A549 (cell line): ENCODE results near the gene EIF3A. TPM values are rescaled to one million over a fixed set of nuclear protein-coding genes. Genes with fewer than 3 reads are reported as not detected.

Experiments used
- ATAC-seq, 2 experiments: fragments of 200-7000 bp in 1 of 2; fragments of >200 bp in 1 of 2; cut with Nextera tagmentation in 1 of 2; cut with Tn5 transposase in 1 of 2; 3 replicates each; pipeline versions ENCODE4 v1.8.0 to v1.9.1; 2018 to 2020; ENCODE audit warnings: mild to moderate bottlenecking in 1 of 2, moderate library complexity in 1 of 2
- CTCF ChIA-PET: fragments of 300-600 bp; sonication (Branson Sonifier 250); formaldehyde crosslinking; extraction: SDS; loops from one replicate; lab custom pipeline; 2021; ENCODE audit warnings: antibody characterized with exemption, inconsistent platforms; lab: Yijun Ruan, JAX
- POLR2A ChIA-PET: fragments of 350-600 bp; formaldehyde crosslinking; extraction: SDS; loops from one replicate; lab custom pipeline; 2021; ENCODE audit warnings: antibody characterized with exemption, inconsistent platforms; lab: Yijun Ruan, JAX
- DNase-seq, 2 experiments: peaks; one replicate each; pipeline versions ENCODE4 v3.0.0 to v3.0.0-alpha.2; 2011 to 2016; ENCODE audit warnings: low read depth in 1 of 2, low spot score in 1 of 2
- FAIRE-seq: peaks from 2 replicates; lab custom pipeline; 2011; peaks lifted over from hg19 to GRCh38; lab: Jason Lieb, UNC
- H3K27ac ChIP-seq, 2 experiments: fragments of >200 bp; sonication (Bioruptor Twin); formaldehyde crosslinking; 3 replicates each; pipeline ENCODE4 v1.5.1; 2016 to 2017
- H3K4me1 ChIP-seq: fragments of >200 bp; sonication (Bioruptor Twin); formaldehyde crosslinking; 3 replicates; pipeline ENCODE4 v1.6.1; 2016
- H3K4me2 ChIP-seq: fragments of >200 bp; sonication (Bioruptor Twin); formaldehyde crosslinking; 3 replicates; pipeline ENCODE4 v1.6.1; 2016
- H3K4me3 ChIP-seq: fragments of >200 bp; sonication (Bioruptor Twin); formaldehyde crosslinking; 3 replicates; pipeline ENCODE4 v1.5.1; 2016
- H3K9me3 ChIP-seq: fragments of >200 bp; sonication (Bioruptor Twin); formaldehyde crosslinking; 3 replicates; pipeline ENCODE4 v1.6.1; 2016
- ATOH8 ChIP-seq: fragments of 250-450 bp; sonication (Bioruptor Pico); IDR thresholded peaks from 2 replicates; pipeline ENCODE4 v1.5.0; 2020; ENCODE audit warnings: low read depth, mild to moderate bottlenecking, moderate library complexity
- BCL3 ChIP-seq: fragments of >200 bp; sonication (Bioruptor Twin); formaldehyde crosslinking; IDR thresholded peaks from 3 replicates; pipeline ENCODE4 v1.6.1; 2016
- CBX8 ChIP-seq: fragments of 200-600 bp; sonication (generic); IDR thresholded peaks from 2 replicates; pipeline ENCODE4 v1.6.1; 2016
- CHD4 ChIP-seq: fragments of 200-600 bp; sonication (generic); IDR thresholded peaks from 2 replicates; pipeline ENCODE4 v1.6.1; 2016; ENCODE audit warnings: antibody characterized with exemption, mild to moderate bottlenecking, borderline replicate concordance
- CTCF ChIP-seq: fragments of >200 bp; sonication (Bioruptor Twin); formaldehyde crosslinking; IDR thresholded peaks from 3 replicates; pipeline ENCODE4 v1.5.1; 2016
- ESRRA ChIP-seq: fragments of 150-350 bp; IDR thresholded peaks from 2 replicates; pipeline ENCODE4 v1.6.1; 2014; ENCODE audit warnings: mild to moderate bottlenecking, low read length, borderline replicate concordance
- FOSB ChIP-seq: fragments of 250-450 bp; sonication (Bioruptor Pico); IDR thresholded peaks from 2 replicates; pipeline ENCODE4 v1.5.0; 2020; ENCODE audit warnings: mild to moderate bottlenecking, moderate library complexity
- FOSL2 ChIP-seq, 2 experiments: fragments of 450-650 bp in 1 of 2; fragments of >200 bp in 1 of 2; sonication (Bioruptor Twin) in 1 of 2; formaldehyde crosslinking; IDR thresholded peaks; 2 replicates each; pipeline versions ENCODE4 v1.5.0 to v1.6.1; 2016 to 2020; ENCODE audit warnings: mild to moderate bottlenecking in 1 of 2, moderate library complexity in 1 of 2
- HES2 ChIP-seq: fragments of >200 bp; sonication (Bioruptor Twin); formaldehyde crosslinking; IDR thresholded peaks from 2 replicates; pipeline ENCODE4 v1.6.1; 2016
- HEYL ChIP-seq: fragments of 250-450 bp; sonication (Bioruptor Pico); IDR thresholded peaks from 2 replicates; pipeline ENCODE4 v1.8.0; 2021; ENCODE audit warnings: mild to moderate bottlenecking, moderate library complexity
- HOXB13 ChIP-seq: fragments of 250-450 bp; sonication (Bioruptor Pico); IDR thresholded peaks from 2 replicates; pipeline ENCODE4 v1.5.0; 2020; ENCODE audit warnings: low read depth, mild to moderate bottlenecking, moderate library complexity
- JUN ChIP-seq, 2 experiments: fragments of >200 bp; sonication (Bioruptor Twin); formaldehyde crosslinking; IDR thresholded peaks; 2 replicates in 1 of 2; 3 replicates in 1 of 2; pipeline ENCODE4 v1.6.1; 2016 to 2017
- JUNB ChIP-seq: fragments of >200 bp; sonication (Bioruptor Twin); formaldehyde crosslinking; IDR thresholded peaks from 2 replicates; pipeline ENCODE4 v1.6.1; 2016
- KDM1A ChIP-seq: fragments of 200-600 bp; sonication (generic); IDR thresholded peaks from 2 replicates; pipeline ENCODE4 v1.6.1; 2016; ENCODE audit warnings: low read depth, mild to moderate bottlenecking
- KDM5A ChIP-seq: fragments of 200-600 bp; sonication (generic); IDR thresholded peaks from 2 replicates; pipeline ENCODE4 v1.6.1; 2016; ENCODE audit warnings: antibody characterized with exemption, mild to moderate bottlenecking
- MAZ ChIP-seq: fragments of 150-350 bp; IDR thresholded peaks from 2 replicates; pipeline ENCODE4 v1.6.1; 2014; ENCODE audit warnings: antibody characterized with exemption, low read depth, low read length, borderline replicate concordance
- POLR2A ChIP-seq: IDR thresholded peaks from 2 replicates; pipeline ENCODE4 v1.6.1; 2012; ENCODE audit warnings: mild to moderate bottlenecking, low read length
- POLR2AphosphoS2 ChIP-seq: conservative IDR thresholded peaks from 2 replicates; pipeline ENCODE4 v1.6.1; 2012; ENCODE audit warnings: low read length, improper control_type of control experiment, inconsistent platforms
- REST ChIP-seq: fragments of 200-600 bp; sonication (generic); IDR thresholded peaks from 2 replicates; pipeline ENCODE4 v1.6.1; 2016; ENCODE audit warnings: antibody characterized with exemption, mild to moderate bottlenecking, moderate library complexity
- SMC3 ChIP-seq: fragments of >200 bp; sonication (Bioruptor Twin); formaldehyde crosslinking; IDR thresholded peaks from 3 replicates; pipeline ENCODE4 v1.6.1; 2018; ENCODE audit warnings: inconsistent platforms
- TP53 ChIP-seq: fragments of 250-450 bp; sonication (Bioruptor Pico); IDR thresholded peaks from 2 replicates; pipeline ENCODE4 v1.5.0; 2021; ENCODE audit warnings: mild to moderate bottlenecking, moderate library complexity
- ZFP36 ChIP-seq: fragments of 450-650 bp; IDR thresholded peaks from 2 replicates; pipeline ENCODE4 v1.6.1; 2014; ENCODE audit warnings: borderline replicate concordance; ENCODE audit not compliant: partially characterized antibody
- ZNF302 ChIP-seq: fragments of 250-450 bp; sonication (Bioruptor Pico); IDR thresholded peaks from 2 replicates; pipeline ENCODE4 v1.9.0; 2021; ENCODE audit warnings: inconsistent platforms, mild to moderate bottlenecking, moderate library complexity
- WGBS: methylation state at CpG from one replicate; pipeline ENCODE4 v1.1.6; 2017; ENCODE audit errors: missing lambda C conversion rate; 5-methylcytosine and 5-hydroxymethylcytosine counted together
- polyA plus RNA-seq, 4 experiments: library from polyadenylated mRNA; depleted of rRNA in 3 of 4; stranded (reverse); fragments of >200 nt; fragmentation: RNase III in 1 of 4; extraction: RNeasy Plus Mini Kit Qiagen cat#74134 plus additional on column Dnase treatment in 1 of 4; gene quantifications; 2 replicates in 3 of 4; 3 replicates in 1 of 4; pipeline ENCODE4 v1.2.3, GENCODE V29; 2011 to 2017

The EIF3A gene
- polyA plus RNA-seq, 2 of the 4 experiments (the other 2 are of a cell fraction) = 71.0 to 154 TPM

- 88% methylated on average over 2 of the region's 2 CpGs for WGBS
- DNase-seq (no peak), FAIRE-seq (no peak), ATAC-seq (no peak)
- Histone ChIP-seq H3K9me3 (no peaks in the 10 kb centered on the region), H3K4me2 (no peak overlapping the region), H3K27ac (no peak overlapping the region), H3K4me3 (no peak overlapping the region), H3K4me1 (peaks cover 1% of the 10 kb centered on the region; the same call in 2 of the 3 replicates)
- TF ChIP-seq KDM5A (no peak), CTCF (no peak), HOXB13 (CRISPR knock-in tag) (no peak), ZNF302 (CRISPR knock-in tag) (no peak), CBX8 (no peak), SMC3 (no peak), POLR2AphosphoS2 (no peak), KDM1A (no peak), HEYL (CRISPR knock-in tag) (no peak), FOSB (CRISPR knock-in tag) (no peak)
- CTCF ChIA-PET = interaction anchor here (0.7 kb wide), 1 partner anchor 11 kb away, joined by 3 read pairs; no protein-coding TSS in a partner anchor
- POLR2A ChIA-PET = no interaction called here
These were observed 45.3 kb upstream of the EIF3A start for GRCh38 chr10:119125942-119126341.

- no peak for TF ChIP-seq ZFP36
- TF ChIP-seq JUN (IDR thresholded peaks at IDR 0.05) = no peak
- TF ChIP-seq FOSL2 (IDR thresholded peaks at IDR 0.05) = no peak
- no peak for TF ChIP-seq FOSL2 (CRISPR knock-in tag; IDR thresholded peaks at IDR 0.05)
- no peak for TF ChIP-seq ATOH8 (CRISPR knock-in tag)
- TF ChIP-seq HES2 = no peak
- no peak for TF ChIP-seq JUNB
- TF ChIP-seq BCL3 = no peak
- TF ChIP-seq TP53 = no peak
- no peak for TF ChIP-seq ESRRA
- TF ChIP-seq POLR2A = no peak
- no peak for TF ChIP-seq MAZ
- no peak for TF ChIP-seq CTCF
- TF ChIP-seq CHD4 = no peak
- TF ChIP-seq REST = no peak
- TF ChIP-seq, all 56 proteins: peak for 0
- FAIRE-seq = no peak
- no peak overlapping the region for H3K4me3 ChIP-seq
- ChIA-PET CTCF (no interaction called here), POLR2A (no interaction called here)
- peak overlapping the region; percentile 35; the same call in 2 of the 3 replicates for H3K4me2 ChIP-seq
- no peaks in the 10 kb centered on the region for H3K9me3 ChIP-seq
- no peak for DNase-seq
- peaks cover 21% of the 10 kb centered on the region for H3K4me1 ChIP-seq
- H3K27ac ChIP-seq = peak overlapping the region; percentile 27 to 63; a peak in 5 of 6 replicates
- WGBS = 83% methylated on average over 2 of the region's 2 CpGs
- no peak for ATAC-seq
These were observed 40.3 kb upstream of the EIF3A start for GRCh38 chr10:119120875-119121274.
